ENCODE data around the gene MAP3K15.

- TF ChIP-seq POLR2A (IDR thresholded peaks at IDR 0.05), result no peak
- TF ChIP-seq CTCF (IDR thresholded peaks at IDR 0.05), result no peak
These were observed 68.9 kb downstream of the MAP3K15 start for GRCh38 chrX:19446397-19446796.

Measured in body of pancreas (tissue), 4 donors.